WTC11 (cell line): ENCODE data around the gene HIP1.

ENCODE experiments used
- ELF4 ChIP-seq: sonication (generic); formaldehyde crosslinking; IDR thresholded peaks from 2 replicates; pipeline ENCODE4 v1.8.1; 2022; ENCODE audit warnings: low read depth, mild to moderate bottlenecking, moderate library complexity, missing genetic modification reagents
- ETV6 ChIP-seq: sonication (generic); formaldehyde crosslinking; IDR thresholded peaks from 2 replicates; pipeline ENCODE4 v1.8.1; 2022; ENCODE audit warnings: mild to moderate bottlenecking, missing genetic modification reagents
- KAT7 ChIP-seq: sonication (generic); formaldehyde crosslinking; IDR thresholded peaks from 2 replicates; pipeline ENCODE4 v1.8.1; 2023; ENCODE audit warnings: missing genetic modification reagents, mild to moderate bottlenecking, borderline replicate concordance
- TEAD1 ChIP-seq: sonication (generic); formaldehyde crosslinking; IDR thresholded peaks from 2 replicates; pipeline ENCODE4 v1.8.0; 2022; ENCODE audit warnings: mild to moderate bottlenecking, missing genetic modification reagents
- TF ChIP-seq, protein P1 (sequence below): fragments of 200-600 bp; IDR thresholded peaks from 2 replicates; pipeline ENCODE4 v1.8.0; 2022; ENCODE audit warnings: antibody characterized with exemption
- TF ChIP-seq, protein P2 (sequence below): fragments of 250-450 bp; sonication (Bioruptor Pico); IDR thresholded peaks from 2 replicates; pipeline ENCODE4 v2.1.2; 2022; ENCODE audit warnings: mild to moderate bottlenecking, moderate library complexity
- TF ChIP-seq, protein P3 (sequence below): sonication (generic); formaldehyde crosslinking; IDR thresholded peaks from 2 replicates; pipeline ENCODE4 v1.8.1; 2022; ENCODE audit warnings: mild to moderate bottlenecking, missing genetic modification reagents, moderate library complexity, borderline replicate concordance
- TF ChIP-seq, protein P4 (sequence below): sonication (generic); formaldehyde crosslinking; IDR thresholded peaks from 2 replicates; pipeline ENCODE4 v1.8.1; 2023; ENCODE audit warnings: mild to moderate bottlenecking, moderate library complexity, missing genetic modification reagents
- TF ChIP-seq, protein P5 (sequence below): sonication (generic); formaldehyde crosslinking; IDR thresholded peaks from 2 replicates; pipeline ENCODE4 v1.8.1; 2022; ENCODE audit warnings: missing genetic modification reagents, borderline replicate concordance
- TF ChIP-seq, protein P6 (sequence below): sonication (generic); formaldehyde crosslinking; IDR thresholded peaks from 2 replicates; pipeline ENCODE4 v1.8.0; 2022; ENCODE audit warnings: mild to moderate bottlenecking, missing genetic modification reagents
- TF ChIP-seq, protein P7 (sequence below): sonication (generic); formaldehyde crosslinking; IDR thresholded peaks from 2 replicates; pipeline ENCODE4 v1.8.1; 2023; ENCODE audit warnings: mild to moderate bottlenecking, missing genetic modification reagents, moderate library complexity
- TF ChIP-seq, protein P8 (sequence below): sonication (generic); formaldehyde crosslinking; conservative IDR thresholded peaks from 2 replicates; pipeline ENCODE4 v1.8.1; 2023; ENCODE audit warnings: mild to moderate bottlenecking, low read depth, missing genetic modification reagents, moderate library complexity

DNA sequence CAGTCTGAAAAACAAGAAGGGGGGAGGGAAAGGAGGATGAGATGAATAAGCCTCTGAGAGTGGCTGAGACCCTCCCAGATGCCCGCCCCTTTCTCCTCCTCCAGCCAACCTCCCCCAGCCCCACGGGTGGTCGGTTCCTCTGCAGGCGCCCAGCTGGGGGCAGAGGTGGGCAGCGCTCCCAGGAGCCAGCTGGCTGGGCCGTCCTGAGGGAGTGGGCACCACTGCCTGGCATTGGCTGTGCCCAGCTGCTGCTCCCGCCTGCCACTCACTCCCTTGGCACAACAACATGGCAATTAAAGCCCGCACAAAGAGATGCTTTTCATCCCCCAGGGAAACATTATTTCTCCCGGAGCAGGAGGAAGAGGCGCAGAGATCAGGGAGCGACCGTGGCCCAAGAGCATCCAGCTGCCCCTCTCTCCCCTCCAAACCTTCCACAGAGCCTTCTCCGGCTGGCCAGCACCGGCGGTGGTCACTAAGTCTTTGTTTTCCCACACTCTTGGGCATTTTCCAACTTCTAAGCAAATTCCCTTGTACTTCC is 139.4 kb downstream of the HIP1 start:
- TF ChIP-seq, protein P1, sequence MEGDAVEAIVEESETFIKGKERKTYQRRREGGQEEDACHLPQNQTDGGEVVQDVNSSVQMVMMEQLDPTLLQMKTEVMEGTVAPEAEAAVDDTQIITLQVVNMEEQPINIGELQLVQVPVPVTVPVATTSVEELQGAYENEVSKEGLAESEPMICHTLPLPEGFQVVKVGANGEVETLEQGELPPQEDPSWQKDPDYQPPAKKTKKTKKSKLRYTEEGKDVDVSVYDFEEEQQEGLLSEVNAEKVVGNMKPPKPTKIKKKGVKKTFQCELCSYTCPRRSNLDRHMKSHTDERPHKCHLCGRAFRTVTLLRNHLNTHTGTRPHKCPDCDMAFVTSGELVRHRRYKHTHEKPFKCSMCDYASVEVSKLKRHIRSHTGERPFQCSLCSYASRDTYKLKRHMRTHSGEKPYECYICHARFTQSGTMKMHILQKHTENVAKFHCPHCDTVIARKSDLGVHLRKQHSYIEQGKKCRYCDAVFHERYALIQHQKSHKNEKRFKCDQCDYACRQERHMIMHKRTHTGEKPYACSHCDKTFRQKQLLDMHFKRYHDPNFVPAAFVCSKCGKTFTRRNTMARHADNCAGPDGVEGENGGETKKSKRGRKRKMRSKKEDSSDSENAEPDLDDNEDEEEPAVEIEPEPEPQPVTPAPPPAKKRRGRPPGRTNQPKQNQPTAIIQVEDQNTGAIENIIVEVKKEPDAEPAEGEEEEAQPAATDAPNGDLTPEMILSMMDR = no peak
- TF ChIP-seq, protein P2, sequence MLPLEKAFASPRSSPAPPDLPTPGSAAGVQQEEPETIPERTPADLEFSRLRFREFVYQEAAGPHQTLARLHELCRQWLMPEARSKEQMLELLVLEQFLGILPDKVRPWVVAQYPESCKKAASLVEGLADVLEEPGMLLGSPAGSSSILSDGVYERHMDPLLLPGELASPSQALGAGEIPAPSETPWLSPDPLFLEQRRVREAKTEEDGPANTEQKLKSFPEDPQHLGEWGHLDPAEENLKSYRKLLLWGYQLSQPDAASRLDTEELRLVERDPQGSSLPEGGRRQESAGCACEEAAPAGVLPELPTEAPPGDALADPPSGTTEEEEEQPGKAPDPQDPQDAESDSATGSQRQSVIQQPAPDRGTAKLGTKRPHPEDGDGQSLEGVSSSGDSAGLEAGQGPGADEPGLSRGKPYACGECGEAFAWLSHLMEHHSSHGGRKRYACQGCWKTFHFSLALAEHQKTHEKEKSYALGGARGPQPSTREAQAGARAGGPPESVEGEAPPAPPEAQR (CRISPR knock-in tag) = no peak
- TF ChIP-seq ETV6 (CRISPR knock-in tag) = no peak
- TF ChIP-seq, protein P3, sequence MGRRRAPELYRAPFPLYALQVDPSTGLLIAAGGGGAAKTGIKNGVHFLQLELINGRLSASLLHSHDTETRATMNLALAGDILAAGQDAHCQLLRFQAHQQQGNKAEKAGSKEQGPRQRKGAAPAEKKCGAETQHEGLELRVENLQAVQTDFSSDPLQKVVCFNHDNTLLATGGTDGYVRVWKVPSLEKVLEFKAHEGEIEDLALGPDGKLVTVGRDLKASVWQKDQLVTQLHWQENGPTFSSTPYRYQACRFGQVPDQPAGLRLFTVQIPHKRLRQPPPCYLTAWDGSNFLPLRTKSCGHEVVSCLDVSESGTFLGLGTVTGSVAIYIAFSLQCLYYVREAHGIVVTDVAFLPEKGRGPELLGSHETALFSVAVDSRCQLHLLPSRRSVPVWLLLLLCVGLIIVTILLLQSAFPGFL (CRISPR knock-in tag) = no peak
- no peak for TF ChIP-seq TEAD1 (CRISPR knock-in tag)
- TF ChIP-seq, protein P4, sequence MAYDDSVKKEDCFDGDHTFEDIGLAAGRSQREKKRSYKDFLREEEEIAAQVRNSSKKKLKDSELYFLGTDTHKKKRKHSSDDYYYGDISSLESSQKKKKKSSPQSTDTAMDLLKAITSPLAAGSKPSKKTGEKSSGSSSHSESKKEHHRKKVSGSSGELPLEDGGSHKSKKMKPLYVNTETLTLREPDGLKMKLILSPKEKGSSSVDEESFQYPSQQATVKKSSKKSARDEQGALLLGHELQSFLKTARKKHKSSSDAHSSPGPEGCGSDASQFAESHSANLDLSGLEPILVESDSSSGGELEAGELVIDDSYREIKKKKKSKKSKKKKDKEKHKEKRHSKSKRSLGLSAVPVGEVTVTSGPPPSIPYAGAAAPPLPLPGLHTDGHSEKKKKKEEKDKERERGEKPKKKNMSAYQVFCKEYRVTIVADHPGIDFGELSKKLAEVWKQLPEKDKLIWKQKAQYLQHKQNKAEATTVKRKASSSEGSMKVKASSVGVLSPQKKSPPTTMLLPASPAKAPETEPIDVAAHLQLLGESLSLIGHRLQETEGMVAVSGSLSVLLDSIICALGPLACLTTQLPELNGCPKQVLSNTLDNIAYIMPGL (CRISPR knock-in tag) = no peak
- no peak for TF ChIP-seq ELF4
- TF ChIP-seq, protein P5, sequence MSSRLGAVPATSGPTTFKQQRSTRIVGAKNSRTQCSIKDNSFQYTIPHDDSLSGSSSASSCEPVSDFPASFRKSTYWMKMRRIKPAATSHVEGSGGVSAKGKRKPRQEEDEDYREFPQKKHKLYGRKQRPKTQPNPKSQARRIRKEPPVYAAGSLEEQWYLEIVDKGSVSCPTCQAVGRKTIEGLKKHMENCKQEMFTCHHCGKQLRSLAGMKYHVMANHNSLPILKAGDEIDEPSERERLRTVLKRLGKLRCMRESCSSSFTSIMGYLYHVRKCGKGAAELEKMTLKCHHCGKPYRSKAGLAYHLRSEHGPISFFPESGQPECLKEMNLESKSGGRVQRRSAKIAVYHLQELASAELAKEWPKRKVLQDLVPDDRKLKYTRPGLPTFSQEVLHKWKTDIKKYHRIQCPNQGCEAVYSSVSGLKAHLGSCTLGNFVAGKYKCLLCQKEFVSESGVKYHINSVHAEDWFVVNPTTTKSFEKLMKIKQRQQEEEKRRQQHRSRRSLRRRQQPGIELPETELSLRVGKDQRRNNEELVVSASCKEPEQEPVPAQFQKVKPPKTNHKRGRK (CRISPR knock-in tag) = no peak
- TF ChIP-seq, protein P6, sequence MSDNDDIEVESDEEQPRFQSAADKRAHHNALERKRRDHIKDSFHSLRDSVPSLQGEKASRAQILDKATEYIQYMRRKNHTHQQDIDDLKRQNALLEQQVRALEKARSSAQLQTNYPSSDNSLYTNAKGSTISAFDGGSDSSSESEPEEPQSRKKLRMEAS (CRISPR knock-in tag) = no peak
- TF ChIP-seq, protein P7, sequence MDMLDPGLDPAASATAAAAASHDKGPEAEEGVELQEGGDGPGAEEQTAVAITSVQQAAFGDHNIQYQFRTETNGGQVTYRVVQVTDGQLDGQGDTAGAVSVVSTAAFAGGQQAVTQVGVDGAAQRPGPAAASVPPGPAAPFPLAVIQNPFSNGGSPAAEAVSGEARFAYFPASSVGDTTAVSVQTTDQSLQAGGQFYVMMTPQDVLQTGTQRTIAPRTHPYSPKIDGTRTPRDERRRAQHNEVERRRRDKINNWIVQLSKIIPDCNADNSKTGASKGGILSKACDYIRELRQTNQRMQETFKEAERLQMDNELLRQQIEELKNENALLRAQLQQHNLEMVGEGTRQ (CRISPR knock-in tag) = no peak
- no peak for TF ChIP-seq KAT7 (CRISPR knock-in tag)
- TF ChIP-seq, protein P8, sequence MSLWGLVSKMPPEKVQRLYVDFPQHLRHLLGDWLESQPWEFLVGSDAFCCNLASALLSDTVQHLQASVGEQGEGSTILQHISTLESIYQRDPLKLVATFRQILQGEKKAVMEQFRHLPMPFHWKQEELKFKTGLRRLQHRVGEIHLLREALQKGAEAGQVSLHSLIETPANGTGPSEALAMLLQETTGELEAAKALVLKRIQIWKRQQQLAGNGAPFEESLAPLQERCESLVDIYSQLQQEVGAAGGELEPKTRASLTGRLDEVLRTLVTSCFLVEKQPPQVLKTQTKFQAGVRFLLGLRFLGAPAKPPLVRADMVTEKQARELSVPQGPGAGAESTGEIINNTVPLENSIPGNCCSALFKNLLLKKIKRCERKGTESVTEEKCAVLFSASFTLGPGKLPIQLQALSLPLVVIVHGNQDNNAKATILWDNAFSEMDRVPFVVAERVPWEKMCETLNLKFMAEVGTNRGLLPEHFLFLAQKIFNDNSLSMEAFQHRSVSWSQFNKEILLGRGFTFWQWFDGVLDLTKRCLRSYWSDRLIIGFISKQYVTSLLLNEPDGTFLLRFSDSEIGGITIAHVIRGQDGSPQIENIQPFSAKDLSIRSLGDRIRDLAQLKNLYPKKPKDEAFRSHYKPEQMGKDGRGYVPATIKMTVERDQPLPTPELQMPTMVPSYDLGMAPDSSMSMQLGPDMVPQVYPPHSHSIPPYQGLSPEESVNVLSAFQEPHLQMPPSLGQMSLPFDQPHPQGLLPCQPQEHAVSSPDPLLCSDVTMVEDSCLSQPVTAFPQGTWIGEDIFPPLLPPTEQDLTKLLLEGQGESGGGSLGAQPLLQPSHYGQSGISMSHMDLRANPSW = no peak
